Measurements from ENCODE around the gene CFAP61. TPM values are rescaled to one million over a fixed set of nuclear protein-coding genes. Genes with fewer than 3 reads are reported as not detected.

Gene CFAP61
- total and polyA plus RNA-seq, 5 donors from 2014 or later, result not detected

DNA sequence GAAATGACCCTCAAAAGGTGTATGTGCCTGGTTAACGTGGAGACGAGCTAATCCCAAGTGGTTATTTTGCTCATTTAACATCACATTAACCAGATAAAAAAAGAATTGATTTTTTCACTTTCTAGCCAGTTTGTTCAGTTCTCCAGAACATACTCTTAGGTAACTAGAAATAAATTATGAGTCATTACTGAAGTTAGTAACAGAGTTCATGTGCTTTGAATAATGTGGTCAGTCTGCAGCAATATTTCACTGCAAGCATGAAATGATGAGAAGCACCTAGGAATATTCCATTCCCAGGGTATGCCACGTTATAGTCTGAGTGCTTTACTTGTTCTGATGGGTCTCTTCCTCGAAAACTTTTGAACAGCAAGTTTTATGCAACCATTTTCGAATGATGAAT, 177.3 kb downstream of the CFAP61 start:
- no peaks in the 10 kb centered on the region for H3K4me1 ChIP-seq (ENCODE audit: control insufficient read depth, insufficient read depth, low read length, poor library complexity, severe bottlenecking)
- Mint-ChIP-seq H3K9me3 (peaks cover 0 to 15% (median 3%) of the 10 kb centered on the region in 7 donors), H3K27me3 (peaks cover 18% of the 10 kb centered on the region), H3K4me3 (no peak overlapping the region), H3K4me1 (no peaks in the 10 kb centered on the region), H3K27ac (no peak overlapping the region), H3K36me3 (no peaks in the 10 kb centered on the region)
- no peaks in the 10 kb centered on the region for H3K9me3 ChIP-seq (ENCODE audit: control insufficient read depth in 2 of 2, low read length in 2 of 2)
- no peak for DNase-seq
- ATAC-seq (ENCODE audit: low read depth in 2 of 2), result no peak
- H3K36me3 ChIP-seq (ENCODE audit: control insufficient read depth, insufficient read depth, low read length), result no peaks in the 10 kb centered on the region
- no peak overlapping the region for H3K27ac ChIP-seq (ENCODE audit: insufficient read depth, low read length, poor library complexity, severe bottlenecking)
- no peaks in the 10 kb centered on the region for H3K27me3 ChIP-seq (ENCODE audit: control insufficient read depth, insufficient read depth, low read length)
- H3K4me3 ChIP-seq (ENCODE audit: low read depth, low read length), result no peak overlapping the region

GRCh38 chr20:20230741-20231140, 178.4 kb downstream of the CFAP61 start:
- Histone ChIP-seq H3K27ac (ENCODE audit: insufficient read depth, low read length, poor library complexity, severe bottlenecking) (no peak overlapping the region), H3K27me3 (ENCODE audit: control insufficient read depth, insufficient read depth, low read length) (no peaks in the 10 kb centered on the region), H3K9me3 (ENCODE audit: control insufficient read depth in 2 of 2, low read length in 2 of 2) (no peaks in the 10 kb centered on the region), H3K4me1 (ENCODE audit: control insufficient read depth, insufficient read depth, low read length, poor library complexity, severe bottlenecking) (no peaks in the 10 kb centered on the region), H3K4me3 (ENCODE audit: low read depth, low read length) (no peak overlapping the region), H3K36me3 (ENCODE audit: control insufficient read depth, insufficient read depth, low read length) (no peaks in the 10 kb centered on the region)
- H3K9me3 Mint-ChIP-seq, result peaks cover 0 to 15% (median 3%) of the 10 kb centered on the region in 7 donors
- DNase-seq (no peak), ATAC-seq (ENCODE audit: low read depth in 2 of 2) (no peak)
- H3K4me1 Mint-ChIP-seq, result no peaks in the 10 kb centered on the region
- H3K4me3 Mint-ChIP-seq, result no peak overlapping the region
- no peak overlapping the region for H3K27ac Mint-ChIP-seq
- peaks cover 18% of the 10 kb centered on the region for H3K27me3 Mint-ChIP-seq
- H3K36me3 Mint-ChIP-seq, result no peaks in the 10 kb centered on the region

DNA sequence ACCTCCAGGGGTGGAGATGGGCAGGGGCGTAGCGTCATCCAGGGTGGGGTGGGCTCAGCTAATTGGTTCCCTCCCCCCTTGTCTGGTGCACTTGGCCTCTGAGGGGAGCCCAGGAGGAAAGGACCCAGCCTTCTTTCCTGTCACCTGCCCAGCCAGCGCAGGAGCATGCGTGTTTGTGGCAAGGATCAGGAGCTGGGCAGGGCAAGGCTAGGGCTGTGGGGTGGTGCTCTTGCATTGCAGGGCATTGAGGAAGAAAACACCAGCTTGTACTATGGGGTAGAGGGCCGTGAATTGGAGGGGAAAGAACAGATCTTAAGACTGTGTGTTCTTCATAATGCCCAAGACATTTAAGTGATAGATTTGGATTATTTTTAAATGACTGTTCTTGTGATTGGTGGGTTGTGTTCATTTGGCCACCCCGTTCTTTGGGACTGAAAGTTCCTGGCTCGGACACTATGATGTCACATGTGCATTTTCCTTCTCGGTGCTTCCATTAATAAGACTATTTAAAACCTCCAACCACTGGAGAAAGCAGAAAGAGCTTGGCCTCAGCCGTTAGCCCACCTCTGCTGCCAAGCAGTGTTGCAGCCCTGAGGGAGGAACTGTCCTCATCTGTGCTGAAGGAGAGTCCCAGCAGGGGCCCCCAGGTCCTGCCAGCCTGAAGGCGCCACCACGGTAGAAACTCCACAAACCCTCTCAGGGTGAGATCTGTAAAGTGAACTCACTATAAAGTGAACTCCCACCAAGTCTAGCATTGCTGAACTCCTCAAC, 179.4 kb downstream of the CFAP61 start:
- no peak overlapping the region for H3K27ac Mint-ChIP-seq
- H3K4me1 Mint-ChIP-seq, result no peaks in the 10 kb centered on the region
- Histone ChIP-seq H3K36me3 (ENCODE audit: control insufficient read depth, insufficient read depth, low read length) (no peaks in the 10 kb centered on the region), H3K27me3 (ENCODE audit: control insufficient read depth, insufficient read depth, low read length) (no peaks in the 10 kb centered on the region), H3K27ac (ENCODE audit: insufficient read depth, low read length, poor library complexity, severe bottlenecking) (no peak overlapping the region), H3K4me1 (ENCODE audit: control insufficient read depth, insufficient read depth, low read length, poor library complexity, severe bottlenecking) (no peaks in the 10 kb centered on the region), H3K4me3 (ENCODE audit: low read depth, low read length) (no peak overlapping the region), H3K9me3 (ENCODE audit: control insufficient read depth in 2 of 2, low read length in 2 of 2) (no peaks in the 10 kb centered on the region)
- peaks cover 0 to 13% (median 3%) of the 10 kb centered on the region in 7 donors for H3K9me3 Mint-ChIP-seq
- no peaks in the 10 kb centered on the region for H3K36me3 Mint-ChIP-seq
- peaks cover 14% of the 10 kb centered on the region for H3K27me3 Mint-ChIP-seq
- H3K4me3 Mint-ChIP-seq, result no peak overlapping the region
- ATAC-seq (ENCODE audit: low read depth in 2 of 2) (no peak), DNase-seq (no peak)

DNA sequence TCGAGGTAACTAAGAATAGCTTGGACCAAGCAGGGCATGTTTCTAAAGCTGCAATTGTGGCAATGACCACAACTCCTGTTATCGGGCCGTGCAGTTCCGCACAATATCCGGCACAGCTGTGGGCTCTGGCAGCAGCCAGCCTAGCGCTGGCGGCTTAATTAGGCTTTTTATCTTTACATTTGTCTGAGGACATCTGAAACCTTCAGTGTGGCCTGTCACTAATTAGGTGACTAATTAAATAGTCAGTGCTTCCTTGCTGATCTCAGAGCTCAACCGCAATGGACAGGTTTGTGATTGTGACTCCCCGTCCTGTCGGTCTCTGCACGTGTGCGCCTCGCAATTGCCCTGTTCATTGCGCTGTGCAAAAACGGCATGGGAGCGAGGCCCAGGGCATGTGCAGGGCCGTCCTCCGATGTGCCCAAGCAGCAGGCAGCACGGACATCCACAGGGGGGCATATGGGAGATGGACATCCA, 180.7 kb downstream of the CFAP61 start:
- no peaks in the 10 kb centered on the region for H3K4me1 ChIP-seq (ENCODE audit: control insufficient read depth, insufficient read depth, low read length, poor library complexity, severe bottlenecking)

DNA sequence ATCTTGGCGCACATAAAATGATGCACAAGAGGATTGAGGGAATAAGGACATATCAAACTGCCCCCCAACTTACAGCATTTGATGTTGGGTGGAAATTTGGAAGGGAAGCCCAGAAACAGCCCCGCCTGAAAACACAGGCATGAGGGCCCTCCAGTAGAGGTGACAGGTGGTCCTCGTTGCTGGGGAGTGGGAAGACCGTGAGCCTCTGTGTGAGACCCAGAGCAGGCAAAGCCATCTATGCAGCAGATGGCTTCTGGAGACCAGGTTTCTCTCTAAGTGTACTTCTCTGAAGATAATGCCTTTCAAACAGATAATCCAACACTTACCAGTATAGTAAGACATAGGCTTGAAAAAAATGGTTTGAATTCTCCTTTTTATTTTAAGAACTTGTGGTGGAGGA, 183.3 kb downstream of the CFAP61 start:
- ATAC-seq (ENCODE audit: low read depth in 2 of 2), result no peak
- H3K4me1 Mint-ChIP-seq, result peaks cover 0 to 3% (median 0%) of the 10 kb centered on the region in 4 donors
- H3K27ac ChIP-seq (ENCODE audit: insufficient read depth, low read length, poor library complexity, severe bottlenecking), result no peak overlapping the region

More for the DNA sequence above, 180.7 kb downstream of the CFAP61 start:
- H3K4me3 ChIP-seq (ENCODE audit: low read depth, low read length), result no peak overlapping the region
- no peaks in the 10 kb centered on the region for H3K36me3 Mint-ChIP-seq
- no peak overlapping the region for H3K27ac ChIP-seq (ENCODE audit: insufficient read depth, low read length, poor library complexity, severe bottlenecking)
- H3K4me3 Mint-ChIP-seq, result no peak overlapping the region
- H3K27ac Mint-ChIP-seq, result no peak overlapping the region
- H3K27me3 ChIP-seq (ENCODE audit: control insufficient read depth, insufficient read depth, low read length), result no peaks in the 10 kb centered on the region
- DNase-seq (no peak), ATAC-seq (ENCODE audit: low read depth in 2 of 2) (no peak)
- H3K9me3 Mint-ChIP-seq, result peaks cover 0 to 2% (median 0%) of the 10 kb centered on the region in 7 donors
- peaks cover 10% of the 10 kb centered on the region for H3K27me3 Mint-ChIP-seq
- H3K9me3 ChIP-seq (ENCODE audit: control insufficient read depth in 2 of 2, low read length in 2 of 2), result no peaks in the 10 kb centered on the region
- no peaks in the 10 kb centered on the region for H3K36me3 ChIP-seq (ENCODE audit: control insufficient read depth, insufficient read depth, low read length)
- H3K4me1 Mint-ChIP-seq, result peaks cover 0 to 3% (median 0%) of the 10 kb centered on the region in 4 donors

GRCh38 chr20:20237093-20237959, 185.0 kb downstream of the CFAP61 start:
- no peaks in the 10 kb centered on the region for H3K36me3 Mint-ChIP-seq
- ATAC-seq (ENCODE audit: low read depth in 2 of 2) (peak in 1 of 2 donors; percentile 34), DNase-seq (peak in 1 of 3 donors; percentile 14)
- peaks cover 0 to 1% (median 0%) of the 10 kb centered on the region in 7 donors for H3K9me3 Mint-ChIP-seq
- Histone ChIP-seq H3K36me3 (ENCODE audit: control insufficient read depth, insufficient read depth, low read length) (no peaks in the 10 kb centered on the region), H3K27me3 (ENCODE audit: control insufficient read depth, insufficient read depth, low read length) (peaks cover 1% of the 10 kb centered on the region), H3K4me3 (ENCODE audit: low read depth, low read length) (no peak overlapping the region), H3K4me1 (ENCODE audit: control insufficient read depth, insufficient read depth, low read length, poor library complexity, severe bottlenecking) (no peaks in the 10 kb centered on the region), H3K27ac (ENCODE audit: insufficient read depth, low read length, poor library complexity, severe bottlenecking) (no peak overlapping the region), H3K9me3 (ENCODE audit: control insufficient read depth in 2 of 2, low read length in 2 of 2) (no peaks in the 10 kb centered on the region)
- H3K4me3 Mint-ChIP-seq, result no peak overlapping the region
- no peak overlapping the region for H3K27ac Mint-ChIP-seq
- H3K27me3 Mint-ChIP-seq, result peaks cover 26% of the 10 kb centered on the region
- peaks cover 0 to 3% (median 0%) of the 10 kb centered on the region in 4 donors for H3K4me1 Mint-ChIP-seq

More for the DNA sequence above, 183.3 kb downstream of the CFAP61 start:
- no peak overlapping the region for H3K27ac Mint-ChIP-seq
- no peak overlapping the region for H3K4me3 Mint-ChIP-seq
- Histone ChIP-seq H3K4me1 (ENCODE audit: control insufficient read depth, insufficient read depth, low read length, poor library complexity, severe bottlenecking) (no peaks in the 10 kb centered on the region), H3K27me3 (ENCODE audit: control insufficient read depth, insufficient read depth, low read length) (peaks cover 1% of the 10 kb centered on the region), H3K9me3 (ENCODE audit: control insufficient read depth in 2 of 2, low read length in 2 of 2) (no peaks in the 10 kb centered on the region), H3K4me3 (ENCODE audit: low read depth, low read length) (no peak overlapping the region), H3K36me3 (ENCODE audit: control insufficient read depth, insufficient read depth, low read length) (no peaks in the 10 kb centered on the region)
- no peak for DNase-seq
- H3K9me3 Mint-ChIP-seq, result peaks cover 0 to 1% (median 0%) of the 10 kb centered on the region in 7 donors
- peaks cover 19% of the 10 kb centered on the region for H3K27me3 Mint-ChIP-seq
- no peaks in the 10 kb centered on the region for H3K36me3 Mint-ChIP-seq

- H3K27ac Mint-ChIP-seq, result no peak overlapping the region
- no peaks in the 10 kb centered on the region for H3K36me3 ChIP-seq (ENCODE audit: control insufficient read depth, insufficient read depth, low read length)
- no peak overlapping the region for H3K4me3 ChIP-seq (ENCODE audit: low read depth, low read length)
- peaks cover 0 to 3% (median 0%) of the 10 kb centered on the region in 4 donors for H3K4me1 Mint-ChIP-seq
- no peaks in the 10 kb centered on the region for H3K36me3 Mint-ChIP-seq
- H3K9me3 Mint-ChIP-seq, result peaks cover 0 to 2% (median 0%) of the 10 kb centered on the region in 7 donors
- peaks cover 20% of the 10 kb centered on the region for H3K27me3 Mint-ChIP-seq
- no peak for ATAC-seq (ENCODE audit: low read depth in 2 of 2)
- no peak overlapping the region for H3K4me3 Mint-ChIP-seq
- H3K9me3 ChIP-seq (ENCODE audit: control insufficient read depth in 2 of 2, low read length in 2 of 2), result no peaks in the 10 kb centered on the region
- no peaks in the 10 kb centered on the region for H3K4me1 ChIP-seq (ENCODE audit: control insufficient read depth, insufficient read depth, low read length, poor library complexity, severe bottlenecking)
- no peak overlapping the region for H3K27ac ChIP-seq (ENCODE audit: insufficient read depth, low read length, poor library complexity, severe bottlenecking)
- peaks cover 1% of the 10 kb centered on the region for H3K27me3 ChIP-seq (ENCODE audit: control insufficient read depth, insufficient read depth, low read length)
- no peak for DNase-seq
These were observed 189.6 kb downstream of the CFAP61 start for GRCh38 chr20:20241976-20242375.
